Nephron progenitor cell (in vitro differentiated cells): ENCODE measurements around the gene MORC2.
A peak's percentile ranks its signal among the peaks of the same experiment; 100 is the strongest.

Experiments
- DNase-seq: peaks from one replicate; pipeline ENCODE4 v3.0.0; 2021
- H3K27ac Mint-ChIP-seq: 2 replicates; pipeline ENCODE4 v1.8.0; 2021; ENCODE audit warnings: mild to moderate bottlenecking, moderate library complexity, mixed read lengths
- H3K27me3 Mint-ChIP-seq: 2 replicates; pipeline ENCODE4 v1.8.0; 2021; ENCODE audit warnings: mild to moderate bottlenecking, low read depth, mixed read lengths; ENCODE audit not compliant: poor library complexity
- H3K36me3 Mint-ChIP-seq: 2 replicates; pipeline ENCODE4 v1.8.0; 2021; ENCODE audit warnings: low read depth, mixed read lengths
- H3K4me1 Mint-ChIP-seq: 2 replicates; pipeline ENCODE4 v1.8.0; 2021; ENCODE audit warnings: mixed read lengths
- H3K4me3 Mint-ChIP-seq: 2 replicates; pipeline ENCODE4 v1.8.0; 2021; ENCODE audit warnings: mild to moderate bottlenecking, moderate library complexity, mixed read lengths
- H3K9me3 Mint-ChIP-seq: 2 replicates; pipeline ENCODE4 v1.8.0; 2021; ENCODE audit warnings: mild to moderate bottlenecking, moderate library complexity, mixed read lengths
- CTCF ChIP-seq: fragments of 200-600 bp; sonication (generic); IDR thresholded peaks from 2 replicates; pipeline ENCODE4 v1.5.0; 2021; ENCODE audit warnings: antibody characterized with exemption

Gene MORC2

GRCh38 chr22:30910358-30910757, 58.2 kb downstream of the MORC2 start:
- H3K9me3 Mint-ChIP-seq, result peaks cover 7% of the 10 kb centered on the region
- no peaks in the 10 kb centered on the region for H3K4me1 Mint-ChIP-seq
- peaks cover 3% of the 10 kb centered on the region for H3K27me3 Mint-ChIP-seq
- no peak overlapping the region for H3K4me3 Mint-ChIP-seq
- TF ChIP-seq CTCF, result no peak
- peak overlapping the region; percentile 15 for H3K27ac Mint-ChIP-seq
- DNase-seq, result no peak
- H3K36me3 Mint-ChIP-seq, result peaks cover 17% of the 10 kb centered on the region

- H3K4me1 Mint-ChIP-seq, result no peaks in the 10 kb centered on the region
- H3K27me3 Mint-ChIP-seq, result peaks cover 3% of the 10 kb centered on the region
- DNase-seq, result no peak
- H3K27ac Mint-ChIP-seq, result peak overlapping the region; percentile 4
- H3K9me3 Mint-ChIP-seq, result peaks cover 6% of the 10 kb centered on the region
- no peak overlapping the region for H3K4me3 Mint-ChIP-seq
- TF ChIP-seq CTCF, result no peak
- peaks cover 20% of the 10 kb centered on the region for H3K36me3 Mint-ChIP-seq
These were observed 59.3 kb downstream of the MORC2 start for GRCh38 chr22:30909306-30909705.

GRCh38 chr22:30908051-30908461, 60.5 kb downstream of the MORC2 start:
- TF ChIP-seq CTCF, result no peak
- H3K4me1 Mint-ChIP-seq, result no peaks in the 10 kb centered on the region
- H3K36me3 Mint-ChIP-seq, result peaks cover 22% of the 10 kb centered on the region
- H3K27me3 Mint-ChIP-seq, result peaks cover under 1% of the 10 kb centered on the region
- DNase-seq, result no peak
- no peak overlapping the region for H3K4me3 Mint-ChIP-seq
- peaks cover 6% of the 10 kb centered on the region for H3K9me3 Mint-ChIP-seq
- no peak overlapping the region for H3K27ac Mint-ChIP-seq

- no peak overlapping the region for H3K27ac Mint-ChIP-seq
- H3K4me1 Mint-ChIP-seq, result no peaks in the 10 kb centered on the region
- no peaks in the 10 kb centered on the region for H3K9me3 Mint-ChIP-seq
- H3K4me3 Mint-ChIP-seq, result no peak overlapping the region
- no peak for DNase-seq
- no peak for TF ChIP-seq CTCF
- peaks cover 30% of the 10 kb centered on the region for H3K36me3 Mint-ChIP-seq
- H3K27me3 Mint-ChIP-seq, result no peaks in the 10 kb centered on the region
These were observed 61.6 kb downstream of the MORC2 start for GRCh38 chr22:30906946-30907345.

- Mint-ChIP-seq H3K9me3 (peaks cover 4% of the 10 kb centered on the region), H3K36me3 (peaks cover 35% of the 10 kb centered on the region), H3K27me3 (no peaks in the 10 kb centered on the region), H3K4me1 (no peaks in the 10 kb centered on the region), H3K27ac (no peak overlapping the region), H3K4me3 (no peak overlapping the region)
- no peak for TF ChIP-seq CTCF
- no peak for DNase-seq
These were observed 62.2 kb downstream of the MORC2 start for GRCh38 chr22:30906411-30906810.

GRCh38 chr22:30905696-30906341, 62.8 kb downstream of the MORC2 start:
- Mint-ChIP-seq H3K27ac (no peak overlapping the region), H3K36me3 (peaks cover 36% of the 10 kb centered on the region), H3K4me3 (no peak overlapping the region), H3K4me1 (no peaks in the 10 kb centered on the region), H3K9me3 (peaks cover 4% of the 10 kb centered on the region), H3K27me3 (no peaks in the 10 kb centered on the region)
- no peak for TF ChIP-seq CTCF
- DNase-seq, result no peak
